ENCODE results near the gene LSM11. TPM values are rescaled to one million over a fixed set of nuclear protein-coding genes. Genes with fewer than 3 reads are reported as not detected.
"Not testable (repeated sequence)": the region's sequence is repeated elsewhere in the genome, so short reads cannot be mapped to it uniquely, and the experiment has no call there.

LSM11 gene
- 1 to 10 TPM; 7.4 to 8.0 TPM for total RNA-seq

DNA sequence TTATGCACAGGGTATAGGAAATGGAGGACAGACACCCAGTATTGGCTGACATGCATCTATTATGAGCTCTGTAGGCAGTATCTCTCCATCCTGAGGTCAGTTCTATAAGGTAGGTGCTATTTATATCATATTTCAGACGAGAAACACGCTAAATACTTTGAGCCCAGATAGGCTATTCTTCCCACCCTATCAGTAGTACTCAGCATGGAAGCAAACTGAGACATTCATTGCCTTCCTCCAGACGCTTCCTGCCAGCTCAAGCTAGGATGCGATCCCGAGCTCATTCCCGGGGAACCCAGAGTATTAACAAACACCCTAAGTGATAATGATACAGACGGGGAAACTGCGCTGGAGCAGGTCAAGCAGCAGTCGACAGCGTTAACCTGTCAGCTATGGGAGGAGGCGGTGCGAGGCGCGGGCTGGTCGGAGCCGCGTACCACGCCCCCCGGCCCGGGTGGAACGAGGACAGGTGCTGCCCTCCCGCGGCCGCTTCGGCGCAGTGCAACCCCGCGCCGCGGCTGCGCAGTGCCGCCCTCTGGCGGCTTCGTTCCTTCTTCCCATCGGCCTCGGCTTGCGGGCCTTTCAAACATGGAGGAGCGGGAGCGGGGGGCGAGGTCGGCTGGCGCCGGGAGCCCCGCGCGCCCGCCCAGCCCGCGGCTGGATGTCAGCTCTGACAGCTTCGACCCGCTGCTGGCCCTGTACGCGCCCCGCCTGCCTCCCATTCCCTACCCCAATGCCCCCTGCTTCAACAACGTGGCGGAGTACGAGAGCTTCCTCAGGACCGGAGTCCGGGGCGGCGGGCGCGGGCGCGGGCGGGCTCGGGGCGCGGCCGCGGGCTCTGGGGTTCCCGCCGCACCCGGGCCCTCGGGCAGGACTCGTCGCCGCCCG is at the start of gene LSM11:
Gene LSM11 (plus strand): TSS at position 550 of the 888 bp plus-strand sequence. CDS start 39 bp downstream, at position 589.
- ChIA-PET POLR2A (interaction anchor here (0.9 to 1.4 kb wide), 3 partner anchors 12 to 353 kb away, joined by 3 to 9 read pairs (median 4); partner anchors contain the start of gene THG1L), CTCF (interaction anchor here (0.6 to 4.1 kb wide), 68 partner anchors 9 to 439 kb away, joined by 3 to 57 read pairs (median 5); partner anchors contain the start of genes C5orf52, NIPAL4, SOX30 and THG1L)
- peak; percentile 94 for DNase-seq
- Mint-ChIP-seq H3K36me3 (peaks cover 13% of the 10 kb centered on the region), H3K27ac (peak within 1 kb of the TSS; percentile 55), H3K27me3 (no peaks in the 10 kb centered on the region), H3K4me3 (peak within 1 kb of the TSS; percentile 87), H3K9me3 (no peaks in the 10 kb centered on the region), H3K4me1 (ENCODE audit: low read depth) (peaks cover 43% of the 10 kb centered on the region)
- intact Hi-C loops (cut with micrococcal nuclease) = loop anchor here (1.0 to 5.0 kb wide), 10 partner anchors 12 to 415 kb away; partner anchors contain the start of gene THG1L

DNA sequence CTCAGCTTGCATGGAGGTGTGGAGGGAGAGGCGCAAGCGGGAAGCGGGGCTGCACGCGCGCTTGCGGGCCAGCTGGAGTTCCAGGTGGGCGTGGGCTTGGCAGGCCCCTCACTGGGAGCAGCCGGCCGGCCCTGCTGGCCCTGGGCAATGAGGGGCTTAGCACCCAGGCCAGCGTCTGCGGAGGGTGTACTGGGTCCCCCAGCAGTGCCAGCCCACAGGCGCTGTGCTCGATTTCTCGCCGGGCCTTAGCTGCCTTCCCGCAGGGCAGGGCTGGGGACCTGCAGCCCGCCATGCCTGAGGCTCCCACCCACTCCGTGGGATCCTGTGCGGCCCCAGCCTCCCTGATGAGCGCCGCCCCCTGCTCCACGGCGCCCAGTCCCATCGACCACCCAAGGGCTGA is 49.7 kb upstream of the LSM11 start:
- DNase-seq; H3K36me3 Mint-ChIP-seq; H3K27ac Mint-ChIP-seq; H3K27me3 Mint-ChIP-seq; POLR2A ChIA-PET; CTCF ChIA-PET; intact Hi-C loops (cut with micrococcal nuclease); H3K4me3 Mint-ChIP-seq; H3K4me1 Mint-ChIP-seq (ENCODE audit: low read depth): not testable (repeated sequence)
- H3K9me3 Mint-ChIP-seq = peaks cover 15% of the 10 kb centered on the region

DNA sequence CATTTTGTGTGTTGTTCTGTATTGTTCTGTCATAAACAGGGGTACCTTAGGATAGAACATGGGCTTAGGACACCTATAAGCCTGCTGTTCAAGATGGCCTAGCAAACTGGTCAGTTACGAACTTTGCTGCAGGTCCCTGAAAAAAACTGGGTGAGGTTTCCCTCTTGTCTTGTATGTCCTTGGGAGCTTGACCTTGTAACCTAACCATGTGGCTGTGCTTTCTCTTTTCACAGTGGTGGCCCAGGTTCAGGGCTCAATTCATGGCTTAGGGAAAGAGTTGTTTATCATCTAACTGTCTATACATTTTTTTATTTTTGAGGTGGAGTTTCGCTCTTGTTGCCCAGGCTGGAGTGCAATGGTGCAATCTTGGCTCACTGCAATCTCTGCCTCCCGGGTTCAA is 47.4 kb upstream of the LSM11 start:
- CTCF ChIA-PET, POLR2A ChIA-PET: not testable (repeated sequence)

DNA sequence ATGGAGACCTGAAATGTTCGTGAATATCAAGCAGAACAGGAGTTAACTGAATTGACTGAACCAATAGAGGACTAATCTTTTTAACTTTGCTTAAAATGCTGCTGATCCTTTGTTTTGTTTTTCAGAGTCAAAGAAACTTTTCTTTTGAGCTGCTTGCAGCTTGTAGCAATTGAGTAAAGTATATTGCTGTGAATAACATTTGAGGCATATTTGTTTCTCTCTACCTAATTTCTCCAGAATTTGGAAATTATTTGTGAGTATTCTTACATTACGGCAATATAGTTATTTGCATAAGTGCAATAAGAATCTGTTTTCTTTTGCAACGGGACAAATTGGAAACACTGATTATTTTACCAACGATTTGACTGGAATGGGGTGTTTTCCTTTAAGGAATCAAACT is 44.8 kb upstream of the LSM11 start:
- H3K27me3 Mint-ChIP-seq; DNase-seq; H3K27ac Mint-ChIP-seq; intact Hi-C loops (cut with micrococcal nuclease); POLR2A ChIA-PET; H3K4me3 Mint-ChIP-seq; H3K36me3 Mint-ChIP-seq; H3K4me1 Mint-ChIP-seq (ENCODE audit: low read depth): not testable (repeated sequence)
- H3K9me3 Mint-ChIP-seq = peaks cover 22% of the 10 kb centered on the region
- CTCF ChIA-PET = interaction anchor here (1.0 kb wide), 1 partner anchor 21 kb away, joined by 3 read pairs; no protein-coding TSS in a partner anchor

More for the DNA sequence above, 47.4 kb upstream of the LSM11 start:
- H3K27me3 Mint-ChIP-seq; H3K36me3 Mint-ChIP-seq; H3K27ac Mint-ChIP-seq; intact Hi-C loops (cut with micrococcal nuclease); DNase-seq; H3K4me3 Mint-ChIP-seq; H3K4me1 Mint-ChIP-seq (ENCODE audit: low read depth): not testable (repeated sequence)
- peaks cover 19% of the 10 kb centered on the region for H3K9me3 Mint-ChIP-seq

DNA sequence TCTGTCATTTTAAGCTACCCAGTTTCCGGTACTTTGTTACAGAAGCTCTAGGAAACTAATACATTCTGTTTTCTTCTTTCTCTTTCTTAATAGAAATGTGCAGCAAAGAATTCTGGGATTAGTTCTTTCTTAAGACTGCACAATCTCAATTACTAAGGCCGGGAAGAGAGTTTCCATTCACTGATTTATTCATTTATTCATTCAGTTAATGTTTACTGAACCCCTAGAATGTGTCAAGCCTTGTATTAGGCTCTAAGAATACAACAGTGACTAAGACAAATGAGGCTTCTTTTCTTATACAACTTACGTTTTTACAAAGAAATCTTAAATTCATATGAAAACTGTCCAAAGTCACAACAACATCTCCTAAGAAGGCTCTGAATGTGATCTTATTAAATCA is 39.8 kb upstream of the LSM11 start:
- H3K9me3 Mint-ChIP-seq = peaks cover 7% of the 10 kb centered on the region
- H3K27ac Mint-ChIP-seq = no peak overlapping the region
- intact Hi-C loops (cut with micrococcal nuclease) = no loop called here
- no peaks in the 10 kb centered on the region for H3K27me3 Mint-ChIP-seq
- H3K36me3 Mint-ChIP-seq = no peaks in the 10 kb centered on the region
- no peak for DNase-seq
- ChIA-PET POLR2A (no interaction called here), CTCF (no interaction called here)
- H3K4me1 Mint-ChIP-seq (ENCODE audit: low read depth) = no peaks in the 10 kb centered on the region
- H3K4me3 Mint-ChIP-seq = no peak overlapping the region

DNA sequence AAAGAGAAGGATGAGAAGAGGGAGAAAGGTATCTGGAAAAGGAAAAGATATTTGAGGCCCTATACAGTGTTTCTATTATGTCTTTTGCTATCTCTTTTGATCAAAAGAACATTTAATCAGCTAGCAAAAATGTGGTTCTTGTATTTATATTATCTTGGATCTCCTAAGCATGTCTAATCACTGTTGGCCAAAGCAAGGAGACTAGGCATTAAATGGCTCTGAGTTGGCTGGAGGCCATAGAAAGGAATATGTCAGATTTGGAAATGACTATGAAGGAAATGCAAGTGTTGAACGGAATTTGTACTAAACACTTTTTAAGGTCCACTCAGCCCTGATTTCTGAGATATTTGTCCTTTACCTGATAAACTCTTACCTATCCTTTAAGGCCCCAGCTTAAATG is 34.6 kb upstream of the LSM11 start:
- no peaks in the 10 kb centered on the region for H3K36me3 Mint-ChIP-seq
- CTCF ChIA-PET = interaction anchor here (0.7 to 1.1 kb wide), 2 partner anchors 10 to 380 kb away, joined by 3 to 7 read pairs; no protein-coding TSS in a partner anchor
- peaks cover 1% of the 10 kb centered on the region for H3K27me3 Mint-ChIP-seq
- DNase-seq = no peak
- intact Hi-C loops (cut with micrococcal nuclease) = no loop called here
- peaks cover 12% of the 10 kb centered on the region for H3K4me1 Mint-ChIP-seq (ENCODE audit: low read depth)
- POLR2A ChIA-PET = no interaction called here
- H3K27ac Mint-ChIP-seq = no peak overlapping the region
- no peak overlapping the region for H3K4me3 Mint-ChIP-seq
- H3K9me3 Mint-ChIP-seq = no peaks in the 10 kb centered on the region

DNA sequence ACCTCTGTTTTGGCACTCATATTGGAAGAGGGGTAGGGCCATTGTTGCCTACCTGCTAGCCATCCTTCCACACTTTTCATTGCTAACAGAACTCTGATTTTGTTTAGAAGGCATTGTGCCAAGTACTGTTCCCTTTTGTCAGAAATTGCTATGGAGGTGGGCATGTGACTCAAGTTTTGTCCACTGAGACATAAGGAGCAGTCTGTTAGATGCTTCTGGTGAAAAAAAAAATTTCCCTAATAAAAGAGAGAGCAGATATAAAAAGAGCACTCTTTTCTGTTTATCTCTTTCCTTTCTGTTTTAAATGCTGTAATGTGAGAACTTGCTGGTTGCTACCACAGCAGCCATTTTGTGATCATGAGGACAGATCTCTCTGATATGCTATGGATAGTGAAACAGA is 34.2 kb upstream of the LSM11 start:
- H3K36me3 Mint-ChIP-seq = no peaks in the 10 kb centered on the region
- H3K4me1 Mint-ChIP-seq (ENCODE audit: low read depth) = peaks cover 12% of the 10 kb centered on the region
- no peak overlapping the region for H3K4me3 Mint-ChIP-seq
- H3K9me3 Mint-ChIP-seq = no peaks in the 10 kb centered on the region
- peaks cover 1% of the 10 kb centered on the region for H3K27me3 Mint-ChIP-seq
- intact Hi-C loops (cut with micrococcal nuclease) = no loop called here
- no peak overlapping the region for H3K27ac Mint-ChIP-seq
- ChIA-PET POLR2A (no interaction called here), CTCF (interaction anchor here (0.7 kb wide), 1 partner anchor 381 kb away, joined by 3 read pairs; no protein-coding TSS in a partner anchor)
- no peak for DNase-seq

DNA sequence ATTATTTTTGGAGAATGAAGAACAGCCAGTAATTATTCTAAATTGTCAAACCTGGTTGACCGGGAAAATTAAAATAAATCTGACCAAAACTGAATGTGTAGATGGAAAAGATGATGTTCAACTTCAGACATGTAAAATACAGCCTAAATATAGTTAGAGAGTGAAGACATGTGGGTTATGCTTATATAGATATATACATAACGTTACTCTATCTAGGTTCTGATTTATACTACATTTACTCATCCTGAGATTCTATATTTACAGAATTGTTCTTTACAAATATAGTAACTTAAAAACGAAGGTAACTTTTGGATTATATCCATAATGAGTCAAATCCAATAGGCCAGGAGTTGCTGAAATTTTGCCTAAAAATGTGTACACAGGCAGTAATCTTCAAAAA is 33.1 kb upstream of the LSM11 start:
- Mint-ChIP-seq H3K36me3 (no peaks in the 10 kb centered on the region), H3K27me3 (peaks cover 1% of the 10 kb centered on the region), H3K9me3 (no peaks in the 10 kb centered on the region), H3K4me3 (no peak overlapping the region), H3K27ac (no peak overlapping the region), H3K4me1 (ENCODE audit: low read depth) (peaks cover 16% of the 10 kb centered on the region)
- CTCF ChIA-PET = interaction anchor here (1.3 kb wide), 1 partner anchor 245 kb away, joined by 3 read pairs; no protein-coding TSS in a partner anchor
- POLR2A ChIA-PET = interaction anchor here (1.0 kb wide), 1 partner anchor 357 kb away, joined by 3 read pairs; no protein-coding TSS in a partner anchor
- intact Hi-C loops (cut with micrococcal nuclease) = loop anchor here (2.0 to 10.0 kb wide), 3 partner anchors 42 to 170 kb away; no protein-coding TSS in a partner anchor
- DNase-seq = no peak

DNA sequence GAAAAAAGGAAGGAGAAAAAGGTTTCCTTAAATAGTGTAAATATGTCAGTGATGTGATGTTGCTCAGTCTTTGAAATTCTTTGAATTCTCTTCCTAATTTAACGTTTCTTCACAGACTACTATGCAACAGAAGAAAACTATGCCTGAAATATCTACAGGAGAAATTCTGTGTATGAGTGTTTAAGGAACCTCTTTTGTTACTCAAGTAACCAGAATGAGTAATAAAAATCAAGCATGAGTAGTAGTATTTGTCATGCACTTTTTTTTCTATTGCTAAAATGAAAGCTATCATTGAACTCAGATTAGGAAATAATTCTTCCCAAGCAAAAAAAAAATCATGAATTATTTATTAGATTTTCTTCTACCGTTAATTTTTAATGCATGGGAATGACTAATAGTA is 32.6 kb upstream of the LSM11 start:
- intact Hi-C loops (cut with micrococcal nuclease) = loop anchor here (1.0 to 10.0 kb wide), 4 partner anchors 20 to 170 kb away; partner anchors contain the start of gene THG1L
- POLR2A ChIA-PET = interaction anchor here (1.0 kb wide), 1 partner anchor 358 kb away, joined by 3 read pairs; no protein-coding TSS in a partner anchor
- peaks cover 1% of the 10 kb centered on the region for H3K27me3 Mint-ChIP-seq

DNA sequence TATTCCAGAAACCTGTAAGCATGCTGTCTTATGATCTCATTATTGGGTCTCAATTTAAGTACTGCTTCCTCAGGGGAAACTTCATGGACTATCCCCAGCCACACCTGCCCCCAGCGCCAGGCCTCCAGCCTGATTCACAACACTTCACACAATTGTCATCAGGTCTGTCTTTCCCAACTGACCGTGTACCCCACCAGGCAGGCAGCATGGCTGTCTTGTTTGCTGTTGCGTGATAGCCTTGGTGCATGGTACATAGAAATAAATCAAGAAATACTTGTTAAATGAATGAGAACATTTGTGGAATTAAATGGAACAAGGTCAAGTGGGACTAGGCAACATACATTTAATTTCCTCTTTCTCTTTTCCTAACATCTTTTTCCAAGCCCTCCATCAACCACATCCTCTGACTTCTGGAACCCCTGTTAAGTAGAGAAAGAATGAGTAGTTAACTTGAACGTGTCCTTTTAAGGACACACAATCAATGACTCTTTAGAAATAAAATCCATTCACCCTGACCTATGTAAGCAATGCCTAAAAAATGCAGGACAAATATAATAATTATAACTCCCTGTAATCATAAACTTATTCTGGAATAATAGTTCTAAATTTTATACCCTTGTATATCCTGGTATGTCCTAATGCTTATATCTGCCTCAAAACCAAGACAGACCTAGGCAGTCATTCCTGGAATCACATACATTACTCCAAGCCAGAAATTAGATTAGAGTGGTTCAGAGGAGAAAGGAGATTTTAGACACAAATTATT is 29.5 kb upstream of the LSM11 start:
- Mint-ChIP-seq H3K36me3 (no peaks in the 10 kb centered on the region), H3K4me1 (ENCODE audit: low read depth) (peaks cover 33% of the 10 kb centered on the region), H3K27me3 (peaks cover 1% of the 10 kb centered on the region), H3K9me3 (no peaks in the 10 kb centered on the region), H3K4me3 (no peak overlapping the region), H3K27ac (no peak overlapping the region)
- CTCF ChIA-PET = no interaction called here
- POLR2A ChIA-PET = no interaction called here
- intact Hi-C loops (cut with micrococcal nuclease) = loop anchor here (10.0 kb wide), 1 partner anchor 119 kb away; no protein-coding TSS in a partner anchor
- no peak for DNase-seq

More for the DNA sequence above, 32.6 kb upstream of the LSM11 start:
- Mint-ChIP-seq H3K9me3 (no peaks in the 10 kb centered on the region), H3K4me1 (ENCODE audit: low read depth) (peaks cover 16% of the 10 kb centered on the region), H3K36me3 (no peaks in the 10 kb centered on the region), H3K4me3 (no peak overlapping the region), H3K27ac (no peak overlapping the region)
- DNase-seq = no peak
- CTCF ChIA-PET = interaction anchor here (0.6 to 1.6 kb wide), 4 partner anchors 60 to 245 kb away, joined by 3 to 4 read pairs (median 3); no protein-coding TSS in a partner anchor

DNA sequence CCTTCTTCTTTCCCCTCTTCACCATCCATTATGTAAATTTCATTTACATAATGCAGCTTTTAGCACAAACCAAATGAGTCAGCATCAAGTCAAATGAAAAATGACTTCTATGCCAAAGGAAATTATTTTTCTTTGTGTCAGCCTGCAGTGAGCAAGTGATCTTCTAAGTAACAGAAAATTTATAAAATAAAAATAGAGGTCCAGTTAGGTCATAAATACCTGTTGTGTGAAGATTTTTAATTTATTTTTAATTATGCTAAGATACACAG is 29.0 kb upstream of the LSM11 start:
- ChIA-PET POLR2A (no interaction called here), CTCF (no interaction called here)
- H3K9me3 Mint-ChIP-seq = no peaks in the 10 kb centered on the region
- no peak for DNase-seq
- no peak overlapping the region for H3K4me3 Mint-ChIP-seq
- no peak overlapping the region for H3K27ac Mint-ChIP-seq
- intact Hi-C loops (cut with micrococcal nuclease) = loop anchor here (10.0 kb wide), 1 partner anchor 120 kb away; no protein-coding TSS in a partner anchor
- H3K36me3 Mint-ChIP-seq = no peaks in the 10 kb centered on the region
- H3K4me1 Mint-ChIP-seq (ENCODE audit: low read depth) = peaks cover 33% of the 10 kb centered on the region
- peaks cover under 1% of the 10 kb centered on the region for H3K27me3 Mint-ChIP-seq

DNA sequence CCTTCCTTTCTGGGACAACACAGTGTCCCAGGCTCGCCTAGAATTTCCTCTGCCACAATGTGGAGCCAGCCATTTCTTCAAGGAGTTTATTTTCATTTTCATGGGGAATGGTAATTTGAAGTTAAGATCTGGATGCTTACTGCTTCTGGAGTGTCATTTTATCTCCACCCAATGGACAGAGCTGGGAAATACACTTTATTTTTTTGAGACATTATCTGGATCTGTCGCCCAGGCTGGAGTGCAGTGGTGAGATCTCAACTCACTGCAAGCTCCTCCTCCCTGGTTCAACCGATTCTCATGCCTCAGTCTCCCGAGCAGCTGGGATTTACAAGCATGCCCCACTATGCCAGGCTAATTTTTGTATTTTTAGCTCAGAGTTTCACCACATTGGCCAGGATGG is 25.0 kb upstream of the LSM11 start:
- ChIA-PET POLR2A (interaction anchor here (1.3 kb wide), 1 partner anchor 13 kb away, joined by 7 read pairs; the partner anchor contains the start of gene THG1L), CTCF (interaction anchor here (0.7 to 4.1 kb wide), 33 partner anchors 10 to 394 kb away, joined by 3 to 30 read pairs (median 4); partner anchors contain the start of genes C5orf52, LSM11 and THG1L)
- no peak overlapping the region for H3K27ac Mint-ChIP-seq
- no peaks in the 10 kb centered on the region for H3K36me3 Mint-ChIP-seq
- no peak overlapping the region for H3K4me3 Mint-ChIP-seq
- intact Hi-C loops (cut with micrococcal nuclease) = loop anchor here (1.0 to 10.0 kb wide), 6 partner anchors 12 to 390 kb away; no protein-coding TSS in a partner anchor
- no peaks in the 10 kb centered on the region for H3K27me3 Mint-ChIP-seq
- DNase-seq = no peak
- H3K4me1 Mint-ChIP-seq (ENCODE audit: low read depth) = peaks cover 21% of the 10 kb centered on the region
- H3K9me3 Mint-ChIP-seq = no peaks in the 10 kb centered on the region

Data from activated CD4-positive, alpha-beta memory T cell treated with anti-CD3 and anti-CD28 coated beads for 36 hours (primary cell).